Measurements from ENCODE around the gene ALS2CL. TPM values are rescaled to one million over a fixed set of nuclear protein-coding genes. Genes with fewer than 3 reads are reported as not detected.
A peak's percentile ranks its signal among the peaks of the same experiment; 100 is the strongest.

The ALS2CL gene
- total RNA-seq, 2 donors from 2014 or later = 21.1 to 38.4 TPM

- H3K9me3 ChIP-seq (ENCODE audit: control insufficient read depth, low read length, poor library complexity, severe bottlenecking) = peaks cover 3% of the 10 kb centered on the region
- DNase-seq (no peak), ATAC-seq (no peak)
- H3K4me1 Mint-ChIP-seq = peaks cover 2% of the 10 kb centered on the region
- H3K27me3 Mint-ChIP-seq = peaks cover 28% of the 10 kb centered on the region
- no peak overlapping the region for H3K27ac Mint-ChIP-seq
- H3K4me3 Mint-ChIP-seq = no peak overlapping the region
- H3K36me3 Mint-ChIP-seq (ENCODE audit: low read depth) = no peaks in the 10 kb centered on the region
These were observed 36.5 kb downstream of the ALS2CL start for GRCh38 chr3:46656778-46657556.

GRCh38 chr3:46655271-46655670 lies 38.2 kb downstream of the ALS2CL start:
- peaks cover 3% of the 10 kb centered on the region for H3K9me3 ChIP-seq (ENCODE audit: control insufficient read depth, low read length, poor library complexity, severe bottlenecking)
- Mint-ChIP-seq H3K27ac (no peak overlapping the region), H3K36me3 (ENCODE audit: low read depth) (peaks cover 2% of the 10 kb centered on the region), H3K4me3 (no peak overlapping the region), H3K4me1 (peaks cover 2% of the 10 kb centered on the region), H3K27me3 (peaks cover 29% of the 10 kb centered on the region)
- DNase-seq (no peak), ATAC-seq (no peak)

GRCh38 chr3:46651084-46651483 lies 42.4 kb downstream of the ALS2CL start:
- peaks cover 3% of the 10 kb centered on the region for H3K9me3 ChIP-seq (ENCODE audit: control insufficient read depth, low read length, poor library complexity, severe bottlenecking)

GRCh38 chr3:46649436-46649835 lies 44.0 kb downstream of the ALS2CL start:
- H3K27ac Mint-ChIP-seq = no peak overlapping the region
- H3K4me1 Mint-ChIP-seq = no peaks in the 10 kb centered on the region
- H3K27me3 Mint-ChIP-seq = peaks cover 31% of the 10 kb centered on the region
- H3K36me3 Mint-ChIP-seq (ENCODE audit: low read depth) = peaks cover 10% of the 10 kb centered on the region
- ATAC-seq (no peak), DNase-seq (no peak)
- H3K4me3 Mint-ChIP-seq = no peak overlapping the region
- H3K9me3 ChIP-seq (ENCODE audit: control insufficient read depth, low read length, poor library complexity, severe bottlenecking) = peaks cover 3% of the 10 kb centered on the region

More at GRCh38 chr3:46651084-46651483, 42.4 kb downstream of the ALS2CL start:
- Mint-ChIP-seq H3K4me3 (no peak overlapping the region), H3K27ac (no peak overlapping the region), H3K4me1 (no peaks in the 10 kb centered on the region), H3K36me3 (ENCODE audit: low read depth) (peaks cover 10% of the 10 kb centered on the region), H3K27me3 (peaks cover 39% of the 10 kb centered on the region)
- no peak for DNase-seq
- no peak for ATAC-seq

- Mint-ChIP-seq H3K4me1 (no peaks in the 10 kb centered on the region), H3K36me3 (ENCODE audit: low read depth) (peaks cover 10% of the 10 kb centered on the region), H3K27ac (no peak overlapping the region), H3K27me3 (peaks cover 36% of the 10 kb centered on the region), H3K4me3 (no peak overlapping the region)
- no peak for ATAC-seq
- DNase-seq = no peak
- peaks cover 3% of the 10 kb centered on the region for H3K9me3 ChIP-seq (ENCODE audit: control insufficient read depth, low read length, poor library complexity, severe bottlenecking)
These were observed 45.4 kb downstream of the ALS2CL start for GRCh38 chr3:46648096-46648495.

- DNase-seq (no peak), ATAC-seq (no peak)
- Mint-ChIP-seq H3K27ac (no peak overlapping the region), H3K4me3 (no peak overlapping the region), H3K27me3 (peaks cover 42% of the 10 kb centered on the region), H3K36me3 (ENCODE audit: low read depth) (peaks cover 10% of the 10 kb centered on the region), H3K4me1 (no peaks in the 10 kb centered on the region)
- no peaks in the 10 kb centered on the region for H3K9me3 ChIP-seq (ENCODE audit: control insufficient read depth, low read length, poor library complexity, severe bottlenecking)
These were observed 46.8 kb downstream of the ALS2CL start for GRCh38 chr3:46646700-46647099.

GRCh38 chr3:46643701-46644100 lies 49.8 kb downstream of the ALS2CL start:
- no peak overlapping the region for H3K27ac Mint-ChIP-seq
- H3K4me1 Mint-ChIP-seq = no peaks in the 10 kb centered on the region
- ATAC-seq (no peak), DNase-seq (no peak)
- H3K27me3 Mint-ChIP-seq = peaks cover 31% of the 10 kb centered on the region
- H3K4me3 Mint-ChIP-seq = no peak overlapping the region
- peaks cover 5% of the 10 kb centered on the region for H3K36me3 Mint-ChIP-seq (ENCODE audit: low read depth)
- H3K9me3 ChIP-seq (ENCODE audit: control insufficient read depth, low read length, poor library complexity, severe bottlenecking) = no peaks in the 10 kb centered on the region

- no peak overlapping the region for H3K27ac Mint-ChIP-seq
- H3K4me3 Mint-ChIP-seq = no peak overlapping the region
- H3K4me1 Mint-ChIP-seq = no peaks in the 10 kb centered on the region
- no peaks in the 10 kb centered on the region for H3K9me3 ChIP-seq (ENCODE audit: control insufficient read depth, low read length, poor library complexity, severe bottlenecking)
- peaks cover 5% of the 10 kb centered on the region for H3K36me3 Mint-ChIP-seq (ENCODE audit: low read depth)
- H3K27me3 Mint-ChIP-seq = peaks cover 31% of the 10 kb centered on the region
- DNase-seq = no peak
- no peak for ATAC-seq
These were observed 50.5 kb downstream of the ALS2CL start for GRCh38 chr3:46642971-46643370.

- Mint-ChIP-seq H3K4me1 (no peaks in the 10 kb centered on the region), H3K27me3 (peaks cover 22% of the 10 kb centered on the region), H3K36me3 (ENCODE audit: low read depth) (no peaks in the 10 kb centered on the region), H3K4me3 (no peak overlapping the region), H3K27ac (no peak overlapping the region)
- ATAC-seq = no peak
- H3K9me3 ChIP-seq (ENCODE audit: control insufficient read depth, low read length, poor library complexity, severe bottlenecking) = no peaks in the 10 kb centered on the region
- no peak for DNase-seq
These were observed 52.6 kb downstream of the ALS2CL start for GRCh38 chr3:46640927-46641326.

- no peak for ATAC-seq
These were observed 54.3 kb downstream of the ALS2CL start for GRCh38 chr3:46639221-46639620.

GRCh38 chr3:46634856-46635255 lies 58.6 kb downstream of the ALS2CL start:
- H3K27ac Mint-ChIP-seq = no peak overlapping the region
- ATAC-seq = no peak
- DNase-seq = no peak
- H3K27me3 Mint-ChIP-seq = peaks cover 9% of the 10 kb centered on the region
- H3K9me3 ChIP-seq (ENCODE audit: control insufficient read depth, low read length, poor library complexity, severe bottlenecking) = no peaks in the 10 kb centered on the region
- H3K36me3 Mint-ChIP-seq (ENCODE audit: low read depth) = no peaks in the 10 kb centered on the region
- H3K4me3 Mint-ChIP-seq = no peak overlapping the region
- H3K4me1 Mint-ChIP-seq = peaks cover 8% of the 10 kb centered on the region

More at GRCh38 chr3:46639221-46639620, 54.3 kb downstream of the ALS2CL start:
- Mint-ChIP-seq H3K4me1 (peaks cover 5% of the 10 kb centered on the region), H3K27ac (no peak overlapping the region), H3K4me3 (no peak overlapping the region), H3K27me3 (peaks cover 26% of the 10 kb centered on the region), H3K36me3 (ENCODE audit: low read depth) (no peaks in the 10 kb centered on the region)
- H3K9me3 ChIP-seq (ENCODE audit: control insufficient read depth, low read length, poor library complexity, severe bottlenecking) = no peaks in the 10 kb centered on the region
- DNase-seq = no peak

- peaks cover 14% of the 10 kb centered on the region for H3K4me1 Mint-ChIP-seq
- ATAC-seq = no peak
- no peaks in the 10 kb centered on the region for H3K9me3 ChIP-seq (ENCODE audit: control insufficient read depth, low read length, poor library complexity, severe bottlenecking)
- H3K27ac Mint-ChIP-seq = no peak overlapping the region
- no peak for DNase-seq
- peaks cover 8% of the 10 kb centered on the region for H3K27me3 Mint-ChIP-seq
- H3K4me3 Mint-ChIP-seq = no peak overlapping the region
- no peaks in the 10 kb centered on the region for H3K36me3 Mint-ChIP-seq (ENCODE audit: low read depth)
These were observed 60.7 kb downstream of the ALS2CL start for GRCh38 chr3:46632792-46633191.

GRCh38 chr3:46629551-46630517 lies 63.6 kb downstream of the ALS2CL start:
- peaks cover 14% of the 10 kb centered on the region for H3K27me3 Mint-ChIP-seq
- H3K27ac Mint-ChIP-seq = peak overlapping the region; percentile 81
- H3K36me3 Mint-ChIP-seq (ENCODE audit: low read depth) = peaks cover 2% of the 10 kb centered on the region
- H3K4me3 Mint-ChIP-seq = peak overlapping the region; percentile 85
- peaks cover 12% of the 10 kb centered on the region for H3K4me1 Mint-ChIP-seq
- ATAC-seq (peak; percentile 99), DNase-seq (peak; percentile 64 to 74 (median 67))
- H3K9me3 ChIP-seq (ENCODE audit: control insufficient read depth, low read length, poor library complexity, severe bottlenecking) = no peaks in the 10 kb centered on the region

Data from T-helper 17 cell (primary cell).